Measurements from ENCODE around the gene EPHB6. TPM values are rescaled to one million over a fixed set of nuclear protein-coding genes. Genes with fewer than 3 reads are reported as not detected.

Gene EPHB6
- total RNA-seq (2022; extraction: Qiagen RNA extraction) = 0.20 to 0.84 TPM (median 0.77 TPM) in 5 replicates

GRCh38 chr7:142854372-142855113 is at the start of gene EPHB6:
Gene EPHB6 (plus strand): TSS chr7:142855076. CDS start chr7:142863228, 8,152 bp downstream.

GRCh38 chr7:142885311-142886230 is 30.7 kb downstream of the EPHB6 start, which contains the start of gene TRPV6:
Gene TRPV6 (minus strand): TSS chr7:142885745.

Other genes starting within 250 kb of the EPHB6 start
- not detected in 5 replicates for gene PRSS1, start 105.6 kb upstream of the EPHB6 start, total RNA-seq (2022; extraction: Qiagen RNA extraction)
- not detected in 5 replicates for gene PRSS2, start 84.1 kb upstream of the EPHB6 start, total RNA-seq (2022; extraction: Qiagen RNA extraction)
- gene TRPV6, start 30.7 kb downstream of the EPHB6 start, total RNA-seq (2022; extraction: Qiagen RNA extraction) = not detected in 5 replicates
- not detected in 5 replicates for gene TRPV5, start 78.7 kb downstream of the EPHB6 start, total RNA-seq (2022; extraction: Qiagen RNA extraction)
- gene LLCFC1, start 84.4 kb downstream of the EPHB6 start, total RNA-seq (2022; extraction: Qiagen RNA extraction) = not detected in 5 replicates
- gene KEL, start 107.3 kb downstream of the EPHB6 start, total RNA-seq (2022; extraction: Qiagen RNA extraction) = 0.05 TPM in 1 of 5 replicates, not detected in the others
- gene OR9A2, start 172.1 kb downstream of the EPHB6 start, total RNA-seq (2022; extraction: Qiagen RNA extraction) = not detected in 5 replicates
- gene OR6V1, start 197.3 kb downstream of the EPHB6 start, total RNA-seq (2022; extraction: Qiagen RNA extraction) = not detected in 5 replicates

All from A549 treated with dexamethasone at 1 μM for 4 hours (cell line).